Muscle of leg (tissue), 16 donors: ENCODE results near the gene TSHB. TPM values are rescaled to one million over a fixed set of nuclear protein-coding genes. Genes with fewer than 3 reads are reported as not detected.
"Not testable (repeated sequence)": the region's sequence is repeated elsewhere in the genome, so short reads cannot be mapped to it uniquely, and the experiment has no call there.

ENCODE experiments used
- DNase-seq: peaks from one replicate; pipeline ENCODE4 v3.0.0; 2013
- H3K27ac ChIP-seq: one replicate; pipeline ENCODE4 v1.5.1; 2013; ENCODE audit warnings: mild to moderate bottlenecking, low read length, control low read depth
- H3K27me3 ChIP-seq: one replicate; pipeline ENCODE4 v1.6.1; 2013; ENCODE audit warnings: low read length; ENCODE audit not compliant: control insufficient read depth, insufficient read depth
- H3K36me3 ChIP-seq: one replicate; pipeline ENCODE4 v1.6.1; 2013; ENCODE audit warnings: low read length; ENCODE audit not compliant: control insufficient read depth, insufficient read depth
- H3K4me1 ChIP-seq: one replicate; pipeline ENCODE4 v1.6.1; 2013; ENCODE audit warnings: low read length; ENCODE audit not compliant: control insufficient read depth, insufficient read depth
- H3K4me3 ChIP-seq: one replicate; pipeline ENCODE4 v1.5.1; 2013; ENCODE audit warnings: low read length, control low read depth
- H3K9me3 ChIP-seq: replicated peaks from 2 replicates; pipeline ENCODE4 v1.6.1; 2013; ENCODE audit warnings: low read depth, low read length; ENCODE audit not compliant: control insufficient read depth
- WGBS: methylation state at CpG from one replicate; pipeline ENCODE4 v1.1.5; 2013; ENCODE audit warnings: missing lambda C conversion rate; ENCODE audit not compliant: insufficient coverage; 5-methylcytosine and 5-hydroxymethylcytosine counted together
- long read RNA-seq, 11 donors: transcript quantifications; one replicate each; lab custom pipeline, GENCODE V29; 2026
- polyA plus RNA-seq, 8 donors: library from polyadenylated mRNA; unstranded; fragments of 120-200 nt; gene quantifications; one replicate each; pipeline versions ENCODE4 v1.2.1 to v1.2.3, GENCODE V29; 2013; ENCODE audit warnings: inconsistent platforms in 1 of 8, low replicate concordance in 1 of 8; ENCODE audit not compliant: insufficient read length in 8 of 8, insufficient read depth in 1 of 8
- total RNA-seq: library from RNA; stranded (reverse); fragments of 120-200 nt; gene quantifications from one replicate; pipeline ENCODE4 v1.2.4, GENCODE V29; 2013

The TSHB gene
- total RNA-seq (not detected), polyA plus RNA-seq (not detected)
- long read RNA-seq, donor 1, result 0 reads
- long read RNA-seq, donor 2, result 0 reads
- long read RNA-seq, donor 3, result 0 reads
- long read RNA-seq, donor 4, result 0 reads
- long read RNA-seq, donor 5, result 0 reads
- long read RNA-seq, donor 6, result 0 reads
- long read RNA-seq, donor 7, result 0 reads
- long read RNA-seq, donor 8, result 0 reads
- long read RNA-seq, donor 9, result 0 reads
- long read RNA-seq, donor 10, result 0 reads
- long read RNA-seq, donor 11, result 0 reads

DNA sequence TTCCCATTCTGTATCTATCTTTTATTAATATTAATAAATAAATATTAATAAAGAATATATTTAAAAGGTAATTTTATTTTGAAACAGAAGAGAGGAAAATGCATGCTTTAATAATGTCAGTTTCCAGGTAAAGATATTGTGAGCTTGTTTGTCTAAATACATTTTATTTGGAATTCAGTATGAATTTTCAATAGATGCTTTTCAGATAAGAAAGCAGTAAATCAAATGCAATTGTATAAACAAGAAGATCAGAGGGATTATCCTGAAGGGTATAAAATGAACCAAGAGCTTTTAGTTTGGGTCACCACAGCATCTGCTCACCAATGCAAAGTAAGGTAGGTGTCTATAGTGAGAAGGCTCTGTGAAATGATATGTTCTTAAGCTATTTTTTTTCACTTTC is at the start of gene TSHB:
Gene TSHB (plus strand): TSS at position 301 of the 400 bp plus-strand sequence. CDS start 3,537 bp downstream, outside the sequence.
- Histone ChIP-seq H3K27ac (no peak within 1 kb of the TSS), H3K4me1 (no peaks in the 10 kb centered on the region), H3K27me3 (no peaks in the 10 kb centered on the region), H3K9me3 (no peaks in the 10 kb centered on the region), H3K36me3 (no peaks in the 10 kb centered on the region), H3K4me3 (no peak within 1 kb of the TSS)
- DNase-seq, result no peak

DNA sequence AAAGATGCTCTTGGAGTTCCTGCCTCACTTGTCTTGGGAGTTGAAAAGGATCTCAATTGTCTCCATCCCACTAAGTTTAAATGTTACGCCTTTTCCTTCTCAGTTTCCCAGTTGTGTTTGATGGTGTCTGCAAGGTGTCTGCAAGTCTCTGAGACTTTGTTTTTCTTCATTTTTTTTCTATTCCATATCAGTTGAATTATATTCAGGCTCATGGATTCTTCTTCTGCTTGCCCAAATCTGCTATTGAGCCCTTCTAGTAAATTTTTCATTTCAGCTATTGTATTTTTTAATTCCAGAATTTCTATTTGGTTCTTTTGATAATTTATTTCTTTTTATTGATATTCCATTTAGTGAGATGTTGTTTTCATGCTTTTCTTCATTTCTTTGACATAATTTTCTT is 47.4 kb upstream of the TSHB start:
- Histone ChIP-seq H3K4me3 (no peak overlapping the region), H3K9me3 (peaks cover 2% of the 10 kb centered on the region), H3K27ac (no peak overlapping the region), H3K36me3 (no peaks in the 10 kb centered on the region), H3K27me3 (no peaks in the 10 kb centered on the region), H3K4me1 (no peaks in the 10 kb centered on the region)
- WGBS, result no CpG with 5 or more reads among the region's 1 CpG
- no peak for DNase-seq

- DNase-seq, result no peak
Observed at GRCh38 chr1:114986286-114986685, 43.3 kb upstream of the TSHB start.

GRCh38 chr1:114988095-114988494 is 41.5 kb upstream of the TSHB start:
- WGBS, result no CpG with 5 or more reads among the region's 1 CpG
- Histone ChIP-seq H3K4me1 (no peaks in the 10 kb centered on the region), H3K36me3 (no peaks in the 10 kb centered on the region), H3K27me3 (no peaks in the 10 kb centered on the region), H3K27ac (no peak overlapping the region), H3K4me3 (no peak overlapping the region), H3K9me3 (peaks cover 2% of the 10 kb centered on the region)
- DNase-seq, result no peak

More at GRCh38 chr1:114986286-114986685, 43.3 kb upstream of the TSHB start:
- Histone ChIP-seq H3K4me3 (no peak overlapping the region), H3K9me3 (peaks cover 2% of the 10 kb centered on the region), H3K36me3 (no peaks in the 10 kb centered on the region), H3K4me1 (no peaks in the 10 kb centered on the region), H3K27me3 (no peaks in the 10 kb centered on the region), H3K27ac (no peak overlapping the region)

DNA sequence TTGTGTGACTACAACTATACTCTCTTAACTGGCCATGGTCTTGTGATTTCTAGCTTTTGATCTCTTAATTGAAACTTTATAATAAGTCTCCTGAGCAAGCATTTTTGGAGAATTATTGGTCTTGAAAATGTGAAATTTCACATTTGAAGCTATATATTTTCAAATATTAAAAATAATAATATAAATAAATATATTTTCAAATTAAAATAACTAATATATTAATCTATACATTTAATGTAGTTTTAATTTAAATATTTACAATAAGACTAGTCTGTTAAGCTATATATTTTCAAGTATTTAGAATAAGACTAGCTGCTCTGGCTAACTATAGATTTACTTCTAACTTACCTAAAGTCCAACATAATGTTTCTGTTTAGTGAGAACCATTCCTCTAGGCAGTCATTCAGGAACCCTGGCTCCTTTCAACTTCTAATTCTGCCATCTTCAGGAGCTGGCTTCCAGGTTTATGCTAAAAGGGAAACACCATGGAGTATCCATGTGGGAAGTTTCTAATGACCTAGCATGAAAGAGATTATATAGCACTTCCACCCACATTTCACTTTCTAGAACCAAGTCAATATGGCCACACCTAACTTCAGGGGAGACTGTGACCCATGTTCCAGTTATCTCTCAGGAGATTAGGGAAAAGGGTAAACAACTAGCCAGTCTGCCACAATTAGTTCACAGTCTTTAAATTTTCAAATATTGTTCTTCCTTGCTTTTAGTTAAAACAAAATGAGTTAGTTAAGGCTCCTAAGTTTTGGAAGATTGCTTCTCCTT is 31.9 kb upstream of the TSHB start:
- no peaks in the 10 kb centered on the region for H3K27me3 ChIP-seq
- no peak overlapping the region for H3K4me3 ChIP-seq
- no peaks in the 10 kb centered on the region for H3K9me3 ChIP-seq
- no peak overlapping the region for H3K27ac ChIP-seq
- no peaks in the 10 kb centered on the region for H3K36me3 ChIP-seq
- no peaks in the 10 kb centered on the region for H3K4me1 ChIP-seq
- DNase-seq, result no peak

GRCh38 chr1:115006191-115006590 is 23.4 kb upstream of the TSHB start:
- Histone ChIP-seq H3K4me3 (no peak overlapping the region), H3K36me3 (no peaks in the 10 kb centered on the region), H3K9me3 (no peaks in the 10 kb centered on the region), H3K4me1 (no peaks in the 10 kb centered on the region), H3K27ac (no peak overlapping the region), H3K27me3 (no peaks in the 10 kb centered on the region)
- WGBS, result no CpG with 5 or more reads among the region's 2 CpGs
- no peak for DNase-seq

- 100% methylated on average over 1 of the region's 1 CpG for WGBS
- no peak overlapping the region for H3K27ac ChIP-seq
Observed at GRCh38 chr1:115012006-115012405, 17.6 kb upstream of the TSHB start.

DNA sequence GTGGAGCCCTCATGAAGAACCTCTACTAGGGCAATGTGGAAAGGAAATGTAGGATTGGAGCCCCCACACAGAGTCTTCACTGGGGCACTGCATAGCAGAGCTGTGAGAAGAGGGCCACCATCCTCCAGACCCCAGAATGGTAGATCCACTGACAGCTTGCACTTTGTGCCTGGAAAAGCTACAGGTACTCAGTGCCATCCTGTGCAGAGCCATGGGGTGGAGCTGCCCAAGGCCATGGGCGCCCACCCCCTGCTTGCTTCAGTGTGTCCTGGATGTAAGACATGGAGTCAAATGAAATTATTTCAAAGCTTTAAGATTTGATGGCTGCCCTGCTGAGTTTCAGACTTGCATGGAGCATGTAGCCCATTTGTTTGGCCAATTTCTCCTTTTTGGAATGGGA is 17.2 kb upstream of the TSHB start:
- Histone ChIP-seq H3K4me3 (no peak overlapping the region), H3K36me3 (no peaks in the 10 kb centered on the region), H3K27ac (no peak overlapping the region), H3K9me3 (no peaks in the 10 kb centered on the region), H3K27me3 (no peaks in the 10 kb centered on the region), H3K4me1 (no peaks in the 10 kb centered on the region)
- WGBS, result 33% methylated on average over 1 of the region's 1 CpG
- no peak for DNase-seq

More at GRCh38 chr1:115012006-115012405, 17.6 kb upstream of the TSHB start:
- Histone ChIP-seq H3K4me3 (no peak overlapping the region), H3K4me1 (no peaks in the 10 kb centered on the region), H3K9me3 (no peaks in the 10 kb centered on the region), H3K36me3 (no peaks in the 10 kb centered on the region), H3K27me3 (no peaks in the 10 kb centered on the region)
- no peak for DNase-seq

DNA sequence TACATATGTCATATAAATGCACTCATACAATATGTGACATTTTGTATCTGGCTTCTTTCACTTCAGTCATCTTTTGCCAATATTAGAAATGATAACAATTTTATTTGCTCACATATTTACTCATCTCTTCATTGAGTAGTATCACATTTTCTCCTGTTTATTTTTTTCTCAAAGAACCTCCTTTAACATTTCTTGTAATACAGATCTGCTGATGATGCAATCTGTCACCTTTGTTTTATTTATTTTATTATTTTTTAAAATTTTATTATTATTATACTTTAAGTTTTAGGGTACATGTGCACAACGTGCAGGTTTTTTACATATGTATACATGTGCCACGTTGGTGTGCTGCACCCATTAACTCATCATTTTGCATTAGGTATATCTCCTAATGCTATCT is 15.8 kb upstream of the TSHB start:
- DNase-seq, result no peak
- Histone ChIP-seq H3K27me3 (no peaks in the 10 kb centered on the region), H3K9me3 (no peaks in the 10 kb centered on the region), H3K27ac (no peak overlapping the region), H3K4me3 (no peak overlapping the region), H3K36me3 (no peaks in the 10 kb centered on the region), H3K4me1 (no peaks in the 10 kb centered on the region)
- no CpG with 5 or more reads among the region's 2 CpGs for WGBS

GRCh38 chr1:115019549-115019948 is 10.1 kb upstream of the TSHB start:
- H3K4me3 ChIP-seq, H3K36me3 ChIP-seq, H3K4me1 ChIP-seq, H3K27ac ChIP-seq, H3K27me3 ChIP-seq, H3K9me3 ChIP-seq, DNase-seq: not testable (repeated sequence)
- WGBS, result 94% methylated on average over 5 of the region's 9 CpGs
